ENCODE data around the gene SLC25A27. TPM values are rescaled to one million over a fixed set of nuclear protein-coding genes. Genes with fewer than 3 reads are reported as not detected.

SLC25A27 gene
- total RNA-seq, 1 experiment from 2014 or later: 2.1 TPM

DNA sequence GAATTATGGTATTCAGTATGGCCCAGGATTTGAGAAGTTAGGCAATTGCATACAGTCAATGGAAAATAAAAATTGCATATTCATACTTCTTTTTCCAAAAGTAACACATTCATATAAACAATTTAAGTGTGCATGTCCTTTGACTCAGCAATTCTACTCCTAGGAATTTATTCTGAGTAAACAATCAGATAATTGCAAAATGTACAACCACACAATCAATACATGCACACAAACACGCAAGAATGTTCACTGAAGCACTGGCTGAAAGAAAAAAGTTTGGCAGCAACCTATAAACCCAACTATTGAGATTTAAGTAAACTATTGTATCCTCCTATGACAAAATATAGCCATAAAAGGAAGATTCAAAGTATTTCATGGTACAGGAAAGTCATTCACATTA is 1.8 kb upstream of the SLC25A27 start:
- no peak for DNase-seq (ENCODE audit: low read depth)

GRCh38 chr6:46651816-46652215 is 959 bp upstream of the SLC25A27 start:
- no peak for DNase-seq (ENCODE audit: low read depth)

DNA sequence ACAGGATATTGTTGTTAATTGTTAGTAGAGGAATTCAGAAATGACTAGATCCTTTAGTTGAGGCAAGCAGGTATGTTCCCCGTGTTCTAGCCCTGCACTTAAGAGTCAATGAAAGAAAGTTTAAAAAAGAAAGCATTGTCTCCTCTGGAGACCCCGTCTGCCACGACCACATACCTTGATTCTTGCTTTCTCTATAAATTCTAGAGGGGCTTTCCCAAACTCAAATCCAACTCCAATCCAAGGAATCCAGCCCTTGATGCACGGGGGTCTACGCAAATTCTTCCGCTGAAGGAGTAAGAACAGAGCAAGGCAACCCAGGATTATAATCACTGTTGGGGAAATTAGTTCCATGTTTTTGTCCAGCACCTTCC is 558 bp upstream of the SLC25A27 start:
- no peak for DNase-seq (ENCODE audit: low read depth)

DNA sequence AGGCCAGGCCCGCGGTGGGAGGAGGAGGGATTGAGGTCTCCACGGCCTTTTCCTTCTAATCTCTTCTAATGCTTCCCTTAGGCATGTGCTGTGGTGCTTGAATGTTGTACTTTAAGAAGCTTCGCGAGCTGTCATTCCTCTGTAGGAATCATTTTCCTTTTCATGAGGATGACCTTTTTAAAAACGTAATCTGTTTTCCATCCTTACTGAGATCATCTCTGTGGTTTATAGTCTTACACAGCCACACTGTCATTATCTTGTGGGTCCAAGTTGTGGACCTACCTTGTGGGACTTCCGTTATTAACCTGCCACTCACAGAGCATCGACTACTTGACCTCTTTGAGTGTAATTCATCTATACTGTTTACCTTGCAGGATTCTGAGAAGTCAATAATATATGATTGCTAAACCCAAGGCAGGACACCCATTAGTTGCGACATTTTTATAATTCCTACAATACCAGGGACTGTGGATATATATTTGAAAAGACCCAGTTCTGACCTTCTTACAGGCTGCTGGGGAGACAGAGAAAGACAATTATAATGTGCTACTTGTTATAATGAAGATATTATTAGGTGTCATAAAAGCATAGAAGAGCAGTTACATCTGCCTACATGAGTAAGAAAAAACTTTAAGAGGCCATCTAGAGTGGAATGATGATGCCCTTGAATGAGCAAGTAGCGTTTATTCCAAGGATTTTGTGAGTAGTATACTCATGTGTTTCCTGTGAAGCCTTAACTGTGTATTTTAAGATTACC is 842 bp downstream of the SLC25A27 start:
- DNase-seq (ENCODE audit: low read depth): no peak

- peak; percentile 13 for DNase-seq (ENCODE audit: low read depth)
These were observed 3.0 kb downstream of the SLC25A27 start for GRCh38 chr6:46655803-46656202.

DNA sequence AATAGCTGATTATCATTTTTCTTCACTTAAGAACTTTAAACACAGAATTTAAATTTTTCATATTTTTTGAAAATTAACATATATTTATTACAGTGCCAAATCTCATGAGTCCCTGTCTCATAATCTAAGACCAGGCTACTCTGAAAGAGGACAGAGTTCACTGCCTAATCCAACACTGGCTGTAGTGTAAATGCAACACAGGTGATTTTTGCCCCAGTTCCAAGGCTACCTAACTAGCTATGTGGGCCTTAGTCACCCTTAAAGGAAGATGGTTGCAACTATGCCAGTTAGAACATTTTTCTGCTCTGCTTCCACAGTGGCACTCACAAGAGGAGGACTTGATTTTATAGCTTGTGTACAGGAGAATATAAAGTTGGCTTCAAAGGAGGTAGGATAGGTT is 4.9 kb downstream of the SLC25A27 start:
- no peak for DNase-seq (ENCODE audit: low read depth)

GRCh38 chr6:46661483-46661882 is 8.7 kb downstream of the SLC25A27 start:
- no peak for DNase-seq (ENCODE audit: low read depth)

DNA sequence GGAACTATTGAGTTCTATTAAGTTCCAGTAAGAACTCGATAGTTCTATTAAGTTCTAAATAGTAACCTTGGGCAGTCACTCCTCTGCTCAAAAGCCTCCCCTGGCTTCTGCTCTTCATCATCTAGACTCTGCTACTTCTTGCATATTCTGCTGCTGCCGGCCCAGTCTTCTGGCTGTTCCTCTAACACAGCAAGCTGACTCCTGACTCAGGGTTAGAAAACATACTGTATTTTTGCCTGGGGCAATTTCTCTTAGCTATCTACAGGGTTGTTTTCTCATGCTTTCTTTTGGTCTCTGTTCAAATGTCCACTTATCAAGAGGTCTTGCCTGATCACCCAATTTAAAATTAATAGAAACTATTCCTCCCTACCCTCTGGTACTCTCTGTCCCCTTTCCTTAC is 14.6 kb downstream of the SLC25A27 start:
- DNase-seq (ENCODE audit: low read depth): no peak

DNA sequence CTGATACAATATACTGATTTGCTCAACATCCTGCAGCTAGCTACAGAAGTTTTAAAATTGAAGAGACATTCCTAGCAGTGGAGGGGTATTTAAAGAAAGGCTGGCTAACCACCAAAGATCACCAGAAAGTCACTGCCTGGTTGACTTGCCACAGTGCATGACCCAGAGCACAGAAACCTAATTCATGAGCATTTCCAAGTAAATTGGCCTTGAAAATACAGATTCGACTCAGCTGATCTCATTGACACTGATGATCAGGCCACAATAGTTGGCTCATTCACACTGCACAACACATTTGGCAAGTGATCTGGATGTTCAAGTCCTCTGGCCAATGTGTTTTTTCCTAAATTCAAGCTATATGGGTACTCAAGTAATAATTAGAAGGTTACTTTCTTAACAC is 21.6 kb downstream of the SLC25A27 start:
- no peak for DNase-seq (ENCODE audit: low read depth)

GRCh38 chr6:46676604-46677313 is 24.0 kb downstream of the SLC25A27 start:
- DNase-seq (ENCODE audit: low read depth): no peak

DNA sequence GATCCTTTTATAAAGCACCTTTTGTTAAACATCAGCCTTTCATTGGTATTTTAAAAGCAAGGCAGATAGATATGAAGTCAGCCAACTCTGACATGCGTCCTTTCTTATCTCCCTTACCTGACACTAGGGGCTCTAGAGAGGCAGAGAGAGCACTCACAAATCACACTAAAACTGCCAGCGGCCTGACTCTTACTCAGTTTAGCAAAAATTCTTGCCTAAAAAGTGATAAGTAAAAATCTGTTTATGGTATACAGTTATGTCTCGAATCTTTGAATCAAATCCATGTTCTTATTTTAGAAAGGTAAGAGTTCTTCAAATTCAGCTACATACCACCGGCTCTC is 24.5 kb downstream of the SLC25A27 start:
- DNase-seq (ENCODE audit: low read depth): no peak

DNA sequence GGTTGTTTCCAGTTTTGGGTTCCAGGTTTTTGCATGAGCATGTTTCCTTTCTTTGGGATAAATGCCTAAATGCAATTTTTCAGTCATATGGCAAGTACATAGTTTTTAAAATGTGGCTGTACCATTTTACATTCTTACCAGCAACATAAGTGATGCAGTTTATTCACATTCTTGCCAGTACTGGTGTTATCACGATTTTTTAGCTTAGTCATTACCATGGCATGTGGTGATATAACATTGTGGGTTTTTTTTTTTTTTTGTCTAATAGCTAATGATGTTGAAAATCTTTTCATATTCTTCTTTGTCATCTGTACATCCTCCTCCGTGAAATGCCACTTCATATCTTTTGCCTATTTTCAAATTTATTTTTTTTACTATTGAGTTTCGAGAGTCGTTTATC is 32.0 kb downstream of the SLC25A27 start:
- peak; percentile 54 for DNase-seq (ENCODE audit: low read depth)

- DNase-seq (ENCODE audit: low read depth): no peak
These were observed 34.9 kb downstream of the SLC25A27 start, which contains the start of gene TDRD6 for GRCh38 chr6:46687619-46688097. TSS of gene TDRD6 (plus strand) at chr6:46687885. CDS start at chr6:46688129, 244 bp downstream.

- DNase-seq (ENCODE audit: low read depth): no peak
These were observed 35.6 kb downstream of the SLC25A27 start for GRCh38 chr6:46688117-46688965.

- no peak for DNase-seq (ENCODE audit: low read depth)
These were observed 36.2 kb downstream of the SLC25A27 start for GRCh38 chr6:46688966-46689335.

DNA sequence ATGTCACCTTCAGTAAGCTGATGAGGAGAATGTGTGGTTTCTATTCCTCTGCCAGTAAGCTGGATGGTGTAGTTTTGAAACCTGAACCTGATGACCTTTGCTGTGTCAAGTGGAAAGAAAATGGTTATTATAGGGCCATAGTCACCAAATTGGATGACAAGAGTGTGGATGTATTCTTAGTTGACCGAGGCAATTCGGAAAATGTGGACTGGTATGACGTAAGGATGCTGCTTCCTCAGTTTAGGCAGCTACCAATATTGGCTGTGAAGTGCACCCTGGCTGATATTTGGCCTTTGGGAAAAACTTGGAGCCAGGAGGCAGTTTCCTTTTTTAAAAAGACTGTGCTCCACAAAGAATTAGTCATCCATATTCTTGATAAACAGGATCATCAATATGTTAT is 36.9 kb downstream of the SLC25A27 start:
- no peak for DNase-seq (ENCODE audit: low read depth)

- DNase-seq (ENCODE audit: low read depth): peak; percentile 64
These were observed 37.5 kb downstream of the SLC25A27 start for GRCh38 chr6:46690141-46690755.

DNA sequence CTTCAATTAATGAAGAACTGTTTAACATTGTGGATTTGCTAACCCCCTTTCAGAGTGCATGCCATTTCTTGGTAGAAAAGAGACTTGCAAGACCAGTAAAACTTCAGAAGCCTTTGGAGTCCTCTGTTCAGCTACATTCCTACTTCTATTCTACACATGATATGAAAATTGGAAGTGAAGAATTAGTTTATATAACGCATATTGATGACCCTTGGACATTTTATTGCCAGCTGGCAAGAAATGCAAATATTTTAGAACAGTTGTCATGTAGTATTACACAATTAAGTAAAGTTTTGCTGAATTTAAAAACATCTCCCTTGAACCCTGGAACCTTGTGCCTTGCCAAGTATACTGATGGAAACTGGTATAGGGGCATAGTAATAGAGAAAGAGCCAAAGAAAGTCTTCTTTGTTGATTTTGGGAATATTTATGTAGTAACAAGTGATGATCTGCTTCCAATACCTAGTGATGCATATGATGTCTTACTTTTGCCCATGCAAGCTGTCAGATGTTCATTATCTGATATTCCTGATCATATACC is 38.2 kb downstream of the SLC25A27 start:
- no peak for DNase-seq (ENCODE audit: low read depth)

DNA sequence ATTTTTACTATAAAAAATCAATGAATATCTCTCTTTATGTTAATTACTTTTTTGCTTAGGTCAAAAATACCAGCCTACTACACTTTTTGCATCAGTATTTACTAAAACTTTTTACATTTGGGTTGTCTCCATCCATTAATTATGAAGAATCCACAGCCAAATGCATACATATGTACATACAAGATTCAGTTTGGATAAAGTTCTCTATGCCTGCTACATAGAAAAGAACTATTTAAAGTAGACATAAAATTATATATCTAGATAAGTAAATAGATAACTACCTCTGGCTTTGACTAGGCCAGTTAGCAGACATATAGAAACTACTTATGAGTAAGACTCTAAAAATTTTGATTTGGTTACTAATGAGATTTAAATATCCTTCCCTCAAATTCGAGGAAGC is 47.2 kb downstream of the SLC25A27 start:
- DNase-seq (ENCODE audit: low read depth): no peak

GRCh38 chr6:46704562-46704961 is 51.8 kb downstream of the SLC25A27 start:
- DNase-seq (ENCODE audit: low read depth): peak; percentile 57

- DNase-seq (ENCODE audit: low read depth): no peak
These were observed 53.7 kb downstream of the SLC25A27 start for GRCh38 chr6:46706464-46706863.

DNA sequence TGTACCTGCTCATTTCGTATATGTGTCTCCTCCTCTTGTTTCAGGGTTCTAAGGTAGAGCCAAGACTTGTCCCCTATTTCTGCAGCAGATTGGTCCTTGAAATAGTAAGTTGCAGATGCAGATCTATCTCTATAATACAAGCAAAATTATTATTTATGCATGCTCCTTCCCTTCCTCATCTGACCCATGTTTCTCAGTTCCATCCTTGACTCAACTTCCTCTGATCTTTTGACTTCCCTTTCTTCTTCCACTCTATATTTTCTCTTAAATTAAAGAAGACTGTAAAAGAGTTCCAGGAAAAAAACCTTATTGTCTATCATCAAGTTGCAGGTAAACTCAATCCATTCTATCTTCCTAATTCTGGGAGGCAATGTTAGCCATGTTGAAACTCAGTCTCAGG is 58.7 kb downstream of the SLC25A27 start:
- DNase-seq (ENCODE audit: low read depth): no peak

Measured in LHCN-M2 (cell line).